ENCODE measurements around the gene ENPEP. TPM values are rescaled to one million over a fixed set of nuclear protein-coding genes. Genes with fewer than 3 reads are reported as not detected.

ENPEP gene
- total and polyA plus RNA-seq, 9 donors, result 0.91 to 4.7 (median 2.2) TPM

- intact Hi-C loops (cut with DNase I), result no loop called here
- Histone ChIP-seq H3K4me1 (ENCODE audit: insufficient read depth) (no peaks in the 10 kb centered on the region), H3K36me3 (no peaks in the 10 kb centered on the region), H3K9me3 (no peaks in the 10 kb centered on the region), H3K27me3 (no peaks in the 10 kb centered on the region), H3K4me3 (no peak overlapping the region), H3K27ac (no peak overlapping the region)
- TF ChIP-seq POLR2A (IDR thresholded peaks at IDR 0.05), result no peak
- TF ChIP-seq EP300 (IDR thresholded peaks at IDR 0.05), result no peak
- TF ChIP-seq, protein P1, sequence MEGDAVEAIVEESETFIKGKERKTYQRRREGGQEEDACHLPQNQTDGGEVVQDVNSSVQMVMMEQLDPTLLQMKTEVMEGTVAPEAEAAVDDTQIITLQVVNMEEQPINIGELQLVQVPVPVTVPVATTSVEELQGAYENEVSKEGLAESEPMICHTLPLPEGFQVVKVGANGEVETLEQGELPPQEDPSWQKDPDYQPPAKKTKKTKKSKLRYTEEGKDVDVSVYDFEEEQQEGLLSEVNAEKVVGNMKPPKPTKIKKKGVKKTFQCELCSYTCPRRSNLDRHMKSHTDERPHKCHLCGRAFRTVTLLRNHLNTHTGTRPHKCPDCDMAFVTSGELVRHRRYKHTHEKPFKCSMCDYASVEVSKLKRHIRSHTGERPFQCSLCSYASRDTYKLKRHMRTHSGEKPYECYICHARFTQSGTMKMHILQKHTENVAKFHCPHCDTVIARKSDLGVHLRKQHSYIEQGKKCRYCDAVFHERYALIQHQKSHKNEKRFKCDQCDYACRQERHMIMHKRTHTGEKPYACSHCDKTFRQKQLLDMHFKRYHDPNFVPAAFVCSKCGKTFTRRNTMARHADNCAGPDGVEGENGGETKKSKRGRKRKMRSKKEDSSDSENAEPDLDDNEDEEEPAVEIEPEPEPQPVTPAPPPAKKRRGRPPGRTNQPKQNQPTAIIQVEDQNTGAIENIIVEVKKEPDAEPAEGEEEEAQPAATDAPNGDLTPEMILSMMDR (IDR thresholded peaks at IDR 0.05), result no peak
- no peak for DNase-seq
- 64 to 72% (median 67%) methylated on average over 2 of the region's 2 CpGs for WGBS, 3 donors
Observed at GRCh38 chr4:110504084-110504435, 28.1 kb downstream of the ENPEP start.

DNA sequence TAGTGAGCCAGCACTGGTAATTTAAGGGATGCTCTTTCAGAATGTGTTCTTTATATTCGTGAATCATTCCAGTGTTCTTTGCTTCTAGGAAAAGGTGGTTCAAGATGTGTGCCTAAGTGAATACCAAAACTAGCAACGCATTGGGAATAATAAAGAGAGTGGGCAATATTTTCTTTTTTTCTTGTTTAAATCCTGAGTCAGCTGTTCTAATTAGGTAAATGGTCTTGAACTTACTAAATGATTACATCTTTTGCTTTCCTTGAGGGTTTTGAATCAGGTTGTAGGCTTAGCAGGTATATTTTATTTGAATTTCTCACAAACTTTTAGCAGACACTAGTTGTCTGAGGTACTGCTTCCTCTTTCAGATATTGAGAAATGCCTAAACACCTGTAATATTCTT is 29.5 kb downstream of the ENPEP start:
- Histone ChIP-seq H3K27ac (no peak overlapping the region), H3K27me3 (no peaks in the 10 kb centered on the region), H3K9me3 (no peaks in the 10 kb centered on the region), H3K36me3 (no peaks in the 10 kb centered on the region), H3K4me3 (no peak overlapping the region), H3K4me1 (ENCODE audit: insufficient read depth) (no peaks in the 10 kb centered on the region)
- intact Hi-C loops (cut with DNase I), result no loop called here
- 86 to 94% (median 90%) methylated on average over 2 of the region's 2 CpGs for WGBS, 3 donors
- no peak for DNase-seq
- TF ChIP-seq POLR2A (IDR thresholded peaks at IDR 0.05), result no peak
- TF ChIP-seq, protein P1 (IDR thresholded peaks at IDR 0.05), result no peak
- TF ChIP-seq EP300 (IDR thresholded peaks at IDR 0.05), result no peak

DNA sequence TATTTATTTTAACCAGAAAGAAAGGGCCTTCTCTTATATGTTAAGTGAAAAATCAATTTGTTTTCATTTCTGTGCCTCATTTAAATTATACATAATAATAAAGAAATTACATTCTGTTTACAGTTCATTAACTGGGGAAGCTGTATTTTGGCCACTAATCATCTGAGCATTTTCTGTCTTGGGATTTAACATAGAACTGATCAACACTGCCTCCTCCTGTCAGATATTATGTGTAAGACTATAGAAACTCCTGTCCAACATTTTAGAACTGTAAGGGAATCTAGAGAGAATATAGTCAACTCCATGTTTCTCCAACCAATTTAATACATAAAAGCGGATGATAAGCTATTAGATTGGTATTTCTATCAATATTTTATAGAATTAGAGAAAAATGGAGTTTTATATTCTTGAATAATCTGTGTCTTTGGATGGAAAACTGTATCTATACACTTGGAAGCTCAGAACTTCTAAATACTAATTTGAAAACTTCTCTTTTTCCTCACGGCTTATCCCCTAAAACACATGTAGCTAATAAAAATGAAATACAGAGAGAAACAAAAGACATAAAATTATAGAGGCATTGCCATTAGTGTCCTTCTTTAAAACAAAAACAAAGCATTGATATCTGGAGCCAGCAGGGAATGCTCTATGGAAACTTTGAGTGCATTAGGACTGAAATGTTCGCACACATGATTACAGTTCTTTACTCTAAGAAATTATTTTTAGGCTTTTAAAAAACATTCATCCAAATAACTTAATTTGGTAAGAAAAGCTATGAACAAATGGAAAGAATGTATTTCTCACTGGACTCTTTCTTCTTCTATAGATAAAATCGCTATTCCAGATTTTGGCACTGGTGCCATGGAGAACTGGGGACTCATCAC is 33.1 kb downstream of the ENPEP start:
- 72 to 79% (median 75%) methylated on average over 4 of the region's 4 CpGs for WGBS, 3 donors
- intact Hi-C loops (cut with DNase I), result no loop called here
- H3K4me1 ChIP-seq (ENCODE audit: insufficient read depth), result no peaks in the 10 kb centered on the region
- no peak overlapping the region for H3K4me3 ChIP-seq
- TF ChIP-seq, protein P1 (IDR thresholded peaks at IDR 0.05), result no peak
- no peak for TF ChIP-seq EP300 (IDR thresholded peaks at IDR 0.05)
- TF ChIP-seq POLR2A (IDR thresholded peaks at IDR 0.05), result no peak
- no peaks in the 10 kb centered on the region for H3K36me3 ChIP-seq
- H3K27ac ChIP-seq, result no peak overlapping the region
- no peaks in the 10 kb centered on the region for H3K9me3 ChIP-seq
- no peaks in the 10 kb centered on the region for H3K27me3 ChIP-seq
- DNase-seq, result no peak

- Histone ChIP-seq H3K36me3 (no peaks in the 10 kb centered on the region), H3K4me1 (ENCODE audit: insufficient read depth) (no peaks in the 10 kb centered on the region), H3K27me3 (no peaks in the 10 kb centered on the region), H3K9me3 (no peaks in the 10 kb centered on the region), H3K27ac (no peak overlapping the region), H3K4me3 (no peak overlapping the region)
- DNase-seq, result no peak
- intact Hi-C loops (cut with DNase I), result loop anchor here in 1 of 4 donors (5.0 kb wide), 1 partner anchor 503 kb away; no protein-coding TSS in a partner anchor
- TF ChIP-seq EP300 (IDR thresholded peaks at IDR 0.05), result no peak
- TF ChIP-seq, protein P1 (IDR thresholded peaks at IDR 0.05), result no peak
- no peak for TF ChIP-seq POLR2A (IDR thresholded peaks at IDR 0.05)
- WGBS, 3 donors, result 73 to 84% (median 76%) methylated on average over 2 of the region's 2 CpGs
Observed at GRCh38 chr4:110510277-110510676, 34.3 kb downstream of the ENPEP start.
